Esophagus muscularis mucosa (tissue), 4 donors: ENCODE data around the gene CLCN3. TPM values are rescaled to one million over a fixed set of nuclear protein-coding genes. Genes with fewer than 3 reads are reported as not detected.
A peak's percentile ranks its signal among the peaks of the same experiment; 100 is the strongest.

Experiments
- DNase-seq: peaks from one replicate; pipeline ENCODE4 v3.0.0-alpha.2; 2017; ENCODE audit errors: extremely low spot score
- H3K27ac ChIP-seq, 4 donors: fragments of 200-600 bp; sonication (generic); replicated peaks in 1 of 4; 1 replicate in 3 of 4; 2 replicates in 1 of 4; pipeline ENCODE4 v1.5.1; 2016 to 2019; ENCODE audit warnings: mild to moderate bottlenecking in 1 of 4
- H3K27me3 ChIP-seq, 4 donors: fragments of 200-600 bp; sonication (generic); one replicate each; pipeline versions ENCODE4 v1.5.1 to v1.6.0; 2016 to 2019
- H3K36me3 ChIP-seq, 4 donors: fragments of 200-600 bp; sonication (generic); one replicate each; pipeline ENCODE4 v1.5.1; 2016 to 2019
- H3K4me1 ChIP-seq, 4 donors: fragments of 200-600 bp; sonication (generic); one replicate each; pipeline ENCODE4 v1.5.1; 2016 to 2019
- H3K4me3 ChIP-seq, 4 donors: fragments of 200-600 bp; sonication (generic); 1 replicate in 2 of 4; 2 replicates in 2 of 4; pipeline ENCODE4 v1.5.1; 2016 to 2019; ENCODE audit warnings: mild to moderate bottlenecking in 4 of 4, moderate library complexity in 1 of 4
- H3K9me3 ChIP-seq, 4 donors: fragments of 200-600 bp; sonication (generic); 1 replicate in 3 of 4; 2 replicates in 1 of 4; pipeline ENCODE4 v1.5.1; 2016 to 2019
- CTCF ChIP-seq, 3 experiments: fragments of 200-600 bp in 2 of 3; fragments of 450-650 bp in 1 of 3; sonication (generic) in 2 of 3; IDR thresholded peaks; one replicate each; pipeline ENCODE4 v1.5.1; 2017 to 2019; ENCODE audit warnings: antibody characterized with exemption in 3 of 3, mild to moderate bottlenecking in 2 of 3, moderate library complexity in 1 of 3
- EP300 ChIP-seq: sonication (generic); formaldehyde crosslinking; IDR thresholded peaks from one replicate; pipeline ENCODE4 v1.6.1; 2017; ENCODE audit warnings: antibody characterized with exemption
- POLR2A ChIP-seq: fragments of 450-650 bp; IDR thresholded peaks from one replicate; pipeline ENCODE4 v1.6.1; 2017; ENCODE audit warnings: antibody characterized with exemption, moderate library complexity, mild to moderate bottlenecking, low read depth
- POLR2AphosphoS5 ChIP-seq, 2 donors: sonication (generic); formaldehyde crosslinking; IDR thresholded peaks; one replicate each; pipeline ENCODE4 v1.6.1; 2017; ENCODE audit warnings: antibody characterized with exemption in 2 of 2
- WGBS: methylation state at CpG from one replicate; pipeline ENCODE4 v1.1.5; 2018; 5-methylcytosine and 5-hydroxymethylcytosine counted together
- intact Hi-C: fragments of 100-400 bp; cut with DNase I; formaldehyde crosslinking; loops from one replicate; pipeline ENCODE4 v1.15.1; 2023
- total RNA-seq, 4 donors: library from RNA; depleted of rRNA; stranded (reverse); fragments of >200 nt; gene quantifications; one replicate each; pipeline versions ENCODE4 v1.1.0 to v1.2.1, GENCODE V29; 2016

The CLCN3 gene
- total RNA-seq, 4 donors from 2014 or later: 11.2 to 17.7 (median 14.9) TPM

- H3K36me3 ChIP-seq: no peaks in the 10 kb centered on the region
- H3K4me3 ChIP-seq: no peak overlapping the region
- no peaks in the 10 kb centered on the region for H3K27me3 ChIP-seq
- no peak overlapping the region for H3K27ac ChIP-seq
- H3K4me1 ChIP-seq: peaks cover 6 to 35% (median 22%) of the 10 kb centered on the region in 4 donors
- TF ChIP-seq CTCF (IDR thresholded peaks at IDR 0.05) (no peak), EP300 (no peak), POLR2AphosphoS5 (IDR thresholded peaks at IDR 0.05) (no peak), POLR2A (no peak)
- WGBS: 81% methylated on average over 2 of the region's 2 CpGs
- H3K9me3 ChIP-seq: no peaks in the 10 kb centered on the region
- DNase-seq: no peak
- intact Hi-C loops: no loop called here
Observed at GRCh38 chr4:169658196-169658595, 37.8 kb downstream of the CLCN3 start.

- WGBS: 78% methylated on average over 6 of the region's 6 CpGs
Observed at GRCh38 chr4:169658975-169659715, 38.8 kb downstream of the CLCN3 start.

GRCh38 chr4:169659716-169660670 lies 39.6 kb downstream of the CLCN3 start:
- peaks cover 22 to 48% (median 32%) of the 10 kb centered on the region in 4 donors for H3K4me1 ChIP-seq
- no peaks in the 10 kb centered on the region for H3K9me3 ChIP-seq
- no peaks in the 10 kb centered on the region for H3K36me3 ChIP-seq
- WGBS: 20% methylated on average over 14 of the region's 14 CpGs
- intact Hi-C loops: loop anchor here (5.0 kb wide), 1 partner anchor 43 kb away; no protein-coding TSS in a partner anchor
- peak; percentile 71 to 79 for TF ChIP-seq POLR2AphosphoS5 (IDR thresholded peaks at IDR 0.05)
- TF ChIP-seq POLR2A: no peak
- no peak for TF ChIP-seq EP300
- TF ChIP-seq CTCF (IDR thresholded peaks at IDR 0.05): no peak
- H3K27ac ChIP-seq: peak overlapping the region; percentile 75 to 82 (median 80)
- peak overlapping the region; percentile 45 to 57 (median 53) for H3K4me3 ChIP-seq
- no peaks in the 10 kb centered on the region for H3K27me3 ChIP-seq
- no peak for DNase-seq

More at GRCh38 chr4:169658975-169659715, 38.8 kb downstream of the CLCN3 start:
- DNase-seq: no peak
- peak overlapping the region; percentile 75 to 82 (median 80) for H3K27ac ChIP-seq
- H3K4me1 ChIP-seq: peaks cover 15 to 39% (median 24%) of the 10 kb centered on the region in 4 donors
- no peaks in the 10 kb centered on the region for H3K36me3 ChIP-seq
- H3K9me3 ChIP-seq: no peaks in the 10 kb centered on the region
- H3K4me3 ChIP-seq: peak overlapping the region; percentile 45 to 57 (median 53)
- H3K27me3 ChIP-seq: no peaks in the 10 kb centered on the region
- intact Hi-C loops: no loop called here
- TF ChIP-seq EP300 (no peak), CTCF (IDR thresholded peaks at IDR 0.05) (no peak), POLR2A (no peak), POLR2AphosphoS5 (IDR thresholded peaks at IDR 0.05) (no peak)

- intact Hi-C loops: loop anchor here (5.0 kb wide), 1 partner anchor 44 kb away; no protein-coding TSS in a partner anchor
- no peaks in the 10 kb centered on the region for H3K27me3 ChIP-seq
- peak overlapping the region in 2 of 4 donors; percentile 53 for H3K4me3 ChIP-seq
- WGBS: 57% methylated on average over 3 of the region's 3 CpGs
- TF ChIP-seq POLR2AphosphoS5 (IDR thresholded peaks at IDR 0.05) (no peak), EP300 (no peak), CTCF (IDR thresholded peaks at IDR 0.05) (no peak), POLR2A (no peak)
- no peaks in the 10 kb centered on the region for H3K36me3 ChIP-seq
- H3K27ac ChIP-seq: peak overlapping the region; percentile 75 to 82 (median 80)
- no peaks in the 10 kb centered on the region for H3K9me3 ChIP-seq
- DNase-seq: no peak
- H3K4me1 ChIP-seq: peaks cover 24 to 53% (median 35%) of the 10 kb centered on the region in 4 donors
Observed at GRCh38 chr4:169660929-169661328, 40.6 kb downstream of the CLCN3 start.
